ENCODE results near the gene KATNIP. TPM values are rescaled to one million over a fixed set of nuclear protein-coding genes. Genes with fewer than 3 reads are reported as not detected.

The KATNIP gene
- polyA plus RNA-seq: 14.7 TPM
- long read RNA-seq, donor 1: 0 reads
- long read RNA-seq, donor 2, partial matches to known transcripts: 0 of 1 reads
- long read RNA-seq, donor 2, other reads (novel, unspliced or antisense): 0 of 1 reads
- long read RNA-seq, donor 3: 0 reads
- long read RNA-seq, donor 4: 0 reads
- long read RNA-seq, donor 5: 0 reads
- long read RNA-seq, donor 6, partial matches to known transcripts: 0 of 1 reads
- long read RNA-seq, donor 6, other reads (novel, unspliced or antisense): 0 of 1 reads
- long read RNA-seq, donor 7, partial matches to known transcripts: 0 of 1 reads
- long read RNA-seq, donor 7, other reads (novel, unspliced or antisense): 0 of 1 reads
- long read RNA-seq, donor 8, partial matches to known transcripts: 0 of 1 reads
- long read RNA-seq, donor 8, other reads (novel, unspliced or antisense): 0 of 1 reads
- long read RNA-seq, donor 9: 0 reads
- long read RNA-seq, donor 10: 0 reads
- long read RNA-seq, donor 11: 0 reads

- H3K4me3 ChIP-seq (ENCODE audit: low read length): peak within 1 kb of the TSS; percentile 92
- no CpG with 5 or more reads among the region's 59 CpGs for WGBS (ENCODE audit: insufficient coverage, low lambda C conversion rate)
Observed at GRCh38 chr16:27549746-27550581, at the start of gene KATNIP, which contains the start of gene GTF3C1. KATNIP (plus strand) TSS chr16:27550144; CDS start chr16:27550171, 27 bp downstream. GTF3C1 (minus strand) TSS chr16:27549913; CDS start chr16:27549890, 23 bp downstream.

DNA sequence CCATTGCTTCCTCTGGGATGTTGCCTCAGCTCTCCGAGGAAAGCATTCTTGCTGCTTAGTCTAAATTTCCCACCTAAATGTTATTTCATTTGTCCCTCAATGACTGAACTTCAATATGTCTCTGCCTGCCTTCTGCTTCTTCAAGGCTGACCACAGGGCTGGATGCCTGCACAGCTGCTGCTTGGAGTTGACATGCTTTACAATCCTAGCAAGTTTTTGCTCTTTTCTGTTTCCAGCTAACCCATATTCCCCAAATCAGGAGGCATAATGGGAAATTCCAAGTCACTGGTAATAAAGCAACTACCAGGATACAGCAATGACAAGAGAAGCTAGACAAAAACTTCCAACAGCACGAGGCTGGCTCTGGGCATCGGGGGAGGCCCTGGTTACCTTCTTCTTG lies 49.1 kb upstream of the KATNIP start:
- Histone ChIP-seq H3K27ac (ENCODE audit: low read length) (no peak overlapping the region), H3K4me1 (ENCODE audit: control insufficient read depth, insufficient read depth, low read length) (no peaks in the 10 kb centered on the region), H3K36me3 (ENCODE audit: control insufficient read depth, insufficient read depth, low read length) (peaks cover 95% of the 10 kb centered on the region), H3K9me3 (ENCODE audit: control insufficient read depth, low read depth, low read length) (no peaks in the 10 kb centered on the region), H3K27me3 (ENCODE audit: control insufficient read depth, insufficient read depth, low read length) (no peaks in the 10 kb centered on the region), H3K4me3 (ENCODE audit: low read length) (no peak overlapping the region)
- no peak for DNase-seq
- WGBS (ENCODE audit: insufficient coverage, low lambda C conversion rate): no CpG with 5 or more reads among the region's 3 CpGs

More at GRCh38 chr16:27549746-27550581, at the start of gene KATNIP, which contains the start of gene GTF3C1:
- DNase-seq: peak; percentile 99 to 100
- Histone ChIP-seq H3K36me3 (ENCODE audit: control insufficient read depth, insufficient read depth, low read length) (peaks cover 11% of the 10 kb centered on the region), H3K27ac (ENCODE audit: low read length) (peak within 1 kb of the TSS; percentile 67), H3K9me3 (ENCODE audit: control insufficient read depth, low read depth, low read length) (no peaks in the 10 kb centered on the region), H3K4me1 (ENCODE audit: control insufficient read depth, insufficient read depth, low read length) (peaks cover 12% of the 10 kb centered on the region), H3K27me3 (ENCODE audit: control insufficient read depth, insufficient read depth, low read length) (no peaks in the 10 kb centered on the region)

GRCh38 chr16:27503662-27504061 lies 46.3 kb upstream of the KATNIP start:
- Histone ChIP-seq H3K4me3 (ENCODE audit: low read length) (no peak overlapping the region), H3K36me3 (ENCODE audit: control insufficient read depth, insufficient read depth, low read length) (peaks cover 96% of the 10 kb centered on the region), H3K27me3 (ENCODE audit: control insufficient read depth, insufficient read depth, low read length) (no peaks in the 10 kb centered on the region), H3K4me1 (ENCODE audit: control insufficient read depth, insufficient read depth, low read length) (no peaks in the 10 kb centered on the region), H3K9me3 (ENCODE audit: control insufficient read depth, low read depth, low read length) (no peaks in the 10 kb centered on the region), H3K27ac (ENCODE audit: low read length) (no peak overlapping the region)
- no peak for DNase-seq
- WGBS (ENCODE audit: insufficient coverage, low lambda C conversion rate): 60% methylated on average over 2 of the region's 5 CpGs

DNA sequence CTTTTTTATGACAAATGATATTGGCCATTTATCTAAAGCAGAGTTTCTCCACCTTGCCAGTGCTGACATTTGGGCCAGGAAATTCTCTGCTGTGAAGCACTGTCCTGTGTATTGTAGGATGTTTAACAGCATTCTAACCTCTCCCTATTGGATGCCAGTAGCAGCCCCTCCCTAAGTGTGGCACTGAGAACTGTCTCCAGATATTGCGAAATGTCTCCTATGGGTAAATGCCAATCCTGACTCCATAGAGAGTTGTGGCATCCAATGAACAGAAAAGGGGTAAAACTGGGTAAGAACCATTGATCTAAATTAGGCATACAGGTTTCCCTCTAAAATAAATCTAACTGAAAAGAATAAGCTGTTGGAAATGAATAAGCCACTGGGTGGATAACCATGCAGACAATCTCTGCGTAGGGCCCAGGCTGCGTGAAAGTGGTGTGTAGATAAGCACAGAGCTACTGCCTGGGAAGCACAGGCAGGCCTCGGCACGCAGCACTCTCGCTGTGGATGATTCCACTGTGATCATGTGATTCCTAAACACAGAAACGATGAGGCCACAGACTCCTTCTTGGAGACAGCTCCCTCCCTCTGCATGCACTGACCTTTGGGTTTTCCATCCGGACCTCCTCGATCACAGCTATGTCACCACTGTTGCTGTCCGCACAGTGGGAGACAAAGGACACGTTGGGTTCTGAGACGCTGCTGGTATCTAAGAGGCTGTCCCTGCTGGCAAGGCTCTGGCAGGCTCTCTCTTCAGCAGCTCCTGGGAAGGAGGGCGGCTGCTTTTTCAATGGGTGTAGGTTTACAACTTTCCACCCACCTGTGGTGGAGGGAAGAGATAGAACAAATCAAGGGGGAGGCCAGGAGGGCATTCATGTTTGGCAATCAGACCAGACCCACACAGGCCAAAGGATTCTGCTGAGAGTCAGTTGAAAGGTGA lies 44.4 kb upstream of the KATNIP start:
- Histone ChIP-seq H3K36me3 (ENCODE audit: control insufficient read depth, insufficient read depth, low read length) (peaks cover 92% of the 10 kb centered on the region), H3K4me1 (ENCODE audit: control insufficient read depth, insufficient read depth, low read length) (no peaks in the 10 kb centered on the region), H3K4me3 (ENCODE audit: low read length) (no peak overlapping the region), H3K27me3 (ENCODE audit: control insufficient read depth, insufficient read depth, low read length) (no peaks in the 10 kb centered on the region), H3K27ac (ENCODE audit: low read length) (no peak overlapping the region), H3K9me3 (ENCODE audit: control insufficient read depth, low read depth, low read length) (no peaks in the 10 kb centered on the region)
- no peak for DNase-seq
- 100% methylated on average over 1 of the region's 13 CpGs for WGBS (ENCODE audit: insufficient coverage, low lambda C conversion rate)

- no peaks in the 10 kb centered on the region for H3K9me3 ChIP-seq (ENCODE audit: control insufficient read depth, low read depth, low read length)
- H3K4me1 ChIP-seq (ENCODE audit: control insufficient read depth, insufficient read depth, low read length): no peaks in the 10 kb centered on the region
- H3K27ac ChIP-seq (ENCODE audit: low read length): no peak overlapping the region
- WGBS (ENCODE audit: insufficient coverage, low lambda C conversion rate): no CpG with 5 or more reads among the region's 17 CpGs
- H3K4me3 ChIP-seq (ENCODE audit: low read length): no peak overlapping the region
- peaks cover 93% of the 10 kb centered on the region for H3K36me3 ChIP-seq (ENCODE audit: control insufficient read depth, insufficient read depth, low read length)
- no peaks in the 10 kb centered on the region for H3K27me3 ChIP-seq (ENCODE audit: control insufficient read depth, insufficient read depth, low read length)
- no peak for DNase-seq
Observed at GRCh38 chr16:27506771-27507170, 43.2 kb upstream of the KATNIP start.

DNA sequence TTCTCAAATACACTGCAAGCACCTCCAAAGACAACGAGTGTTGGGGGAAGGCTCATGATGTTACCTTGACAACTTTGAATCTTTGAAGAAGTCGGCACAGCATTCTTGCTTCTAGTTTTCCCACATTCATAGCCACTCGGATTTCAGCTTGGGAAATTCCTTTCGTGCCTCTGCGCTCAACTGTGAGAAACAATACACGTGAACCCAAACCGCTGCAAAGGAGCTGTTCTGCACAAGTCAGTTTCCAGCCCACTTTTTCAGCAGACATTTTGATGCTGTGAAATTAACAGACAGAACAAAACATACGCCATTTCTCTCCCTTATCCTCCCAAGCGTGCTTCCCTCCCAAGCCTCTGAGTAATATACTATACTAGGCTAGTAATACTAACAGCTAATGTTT lies 41.5 kb upstream of the KATNIP start:
- Histone ChIP-seq H3K4me3 (ENCODE audit: low read length) (no peak overlapping the region), H3K36me3 (ENCODE audit: control insufficient read depth, insufficient read depth, low read length) (peaks cover 88% of the 10 kb centered on the region), H3K27me3 (ENCODE audit: control insufficient read depth, insufficient read depth, low read length) (no peaks in the 10 kb centered on the region), H3K9me3 (ENCODE audit: control insufficient read depth, low read depth, low read length) (no peaks in the 10 kb centered on the region), H3K4me1 (ENCODE audit: control insufficient read depth, insufficient read depth, low read length) (no peaks in the 10 kb centered on the region), H3K27ac (ENCODE audit: low read length) (no peak overlapping the region)
- no peak for DNase-seq
- WGBS (ENCODE audit: insufficient coverage, low lambda C conversion rate): 97% methylated on average over 7 of the region's 9 CpGs

DNA sequence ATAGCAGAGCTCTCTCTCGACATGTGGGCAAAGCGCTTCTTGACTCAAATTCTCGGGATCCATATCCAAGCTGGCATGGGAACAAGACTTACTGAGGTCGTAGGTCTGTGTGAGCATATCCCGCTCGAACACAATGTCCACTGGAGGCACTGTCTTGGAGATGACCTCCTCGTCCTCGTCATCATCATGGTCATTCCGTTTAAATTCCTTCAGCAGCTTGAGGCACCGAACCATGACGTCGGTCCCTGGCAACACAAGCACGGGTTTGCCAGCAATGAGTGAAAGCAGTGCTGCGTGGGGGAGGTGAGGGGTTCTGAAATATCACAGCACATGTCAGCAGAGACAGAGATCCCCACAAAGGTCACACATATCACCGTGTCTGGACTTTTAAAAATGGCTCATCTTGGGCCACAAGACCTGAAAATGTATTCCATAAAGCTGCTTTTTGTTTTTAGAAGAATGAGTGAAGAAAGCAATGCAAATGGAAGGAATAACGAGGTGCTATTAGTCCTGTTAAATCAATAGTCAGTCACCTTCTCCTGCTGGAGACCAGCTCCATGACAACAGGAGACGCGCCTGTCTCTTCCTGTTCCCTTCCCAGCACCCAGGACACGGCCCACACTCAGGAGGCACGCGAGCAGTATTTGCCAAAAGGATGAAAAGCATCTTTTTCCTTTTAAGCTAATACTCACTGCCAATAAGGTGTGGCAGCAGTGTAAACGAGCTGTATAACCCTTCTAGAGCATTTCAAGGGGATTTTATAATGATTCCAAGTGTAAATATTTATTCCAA lies 38.1 kb upstream of the KATNIP start:
- 40% methylated on average over 1 of the region's 22 CpGs for WGBS (ENCODE audit: insufficient coverage, low lambda C conversion rate)
- Histone ChIP-seq H3K27ac (ENCODE audit: low read length) (no peak overlapping the region), H3K27me3 (ENCODE audit: control insufficient read depth, insufficient read depth, low read length) (no peaks in the 10 kb centered on the region), H3K9me3 (ENCODE audit: control insufficient read depth, low read depth, low read length) (no peaks in the 10 kb centered on the region), H3K4me3 (ENCODE audit: low read length) (no peak overlapping the region), H3K36me3 (ENCODE audit: control insufficient read depth, insufficient read depth, low read length) (peaks cover 76% of the 10 kb centered on the region), H3K4me1 (ENCODE audit: control insufficient read depth, insufficient read depth, low read length) (no peaks in the 10 kb centered on the region)
- DNase-seq: no peak

DNA sequence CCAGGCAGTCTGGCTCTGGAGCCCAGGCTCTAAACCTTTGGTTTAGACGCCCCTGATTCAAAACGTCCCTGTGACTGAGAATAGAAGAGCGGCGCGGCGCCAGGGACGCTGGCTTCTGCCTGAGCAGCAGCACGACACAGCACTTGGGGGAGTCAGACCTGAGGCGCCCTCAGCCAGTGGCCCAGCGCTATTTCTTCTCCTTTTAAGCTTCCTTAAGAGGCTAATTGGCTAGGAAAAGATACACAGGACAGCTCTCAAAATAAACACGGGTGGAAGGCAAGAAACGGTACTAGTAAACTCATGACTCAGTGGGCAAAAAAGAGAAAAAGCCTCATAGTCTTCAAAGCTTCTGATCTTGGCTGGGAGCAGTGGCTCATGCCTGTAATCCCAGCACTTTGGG lies 35.1 kb upstream of the KATNIP start:
- no peaks in the 10 kb centered on the region for H3K9me3 ChIP-seq (ENCODE audit: control insufficient read depth, low read depth, low read length)
- H3K4me3 ChIP-seq (ENCODE audit: low read length): no peak overlapping the region
- no CpG with 5 or more reads among the region's 12 CpGs for WGBS (ENCODE audit: insufficient coverage, low lambda C conversion rate)
- peaks cover 79% of the 10 kb centered on the region for H3K36me3 ChIP-seq (ENCODE audit: control insufficient read depth, insufficient read depth, low read length)
- no peak overlapping the region for H3K27ac ChIP-seq (ENCODE audit: low read length)
- H3K4me1 ChIP-seq (ENCODE audit: control insufficient read depth, insufficient read depth, low read length): no peaks in the 10 kb centered on the region
- H3K27me3 ChIP-seq (ENCODE audit: control insufficient read depth, insufficient read depth, low read length): no peaks in the 10 kb centered on the region
- DNase-seq: no peak

GRCh38 chr16:27515874-27516353 lies 34.0 kb upstream of the KATNIP start:
- no peak overlapping the region for H3K27ac ChIP-seq (ENCODE audit: low read length)
- no peaks in the 10 kb centered on the region for H3K9me3 ChIP-seq (ENCODE audit: control insufficient read depth, low read depth, low read length)
- no CpG with 5 or more reads among the region's 9 CpGs for WGBS (ENCODE audit: insufficient coverage, low lambda C conversion rate)

More at GRCh38 chr16:27515874-27516353, 34.0 kb upstream of the KATNIP start:
- no peak for DNase-seq
- Histone ChIP-seq H3K4me1 (ENCODE audit: control insufficient read depth, insufficient read depth, low read length) (no peaks in the 10 kb centered on the region), H3K36me3 (ENCODE audit: control insufficient read depth, insufficient read depth, low read length) (peaks cover 72% of the 10 kb centered on the region), H3K4me3 (ENCODE audit: low read length) (no peak overlapping the region), H3K27me3 (ENCODE audit: control insufficient read depth, insufficient read depth, low read length) (no peaks in the 10 kb centered on the region)
